Measurements from ENCODE around the gene OSBPL6. TPM values are rescaled to one million over a fixed set of nuclear protein-coding genes. Genes with fewer than 3 reads are reported as not detected.

The OSBPL6 gene
- total RNA-seq, 4 donors from 2014 or later, result 19.1 to 31.4 (median 21.6) TPM

GRCh38 chr2:178427458-178427857 is 233.1 kb downstream of the OSBPL6 start:
- no peak overlapping the region for H3K4me3 ChIP-seq (ENCODE audit: low read depth, poor library complexity, severe bottlenecking)
- 84 to 93% methylated on average over 2 of the region's 2 CpGs for WGBS, 2 donors
- intact Hi-C loops (cut with DNase I; ENCODE audit: low total_unique reads), result loop anchor here (10.0 kb wide), 1 partner anchor 323 kb away; no protein-coding TSS in a partner anchor
- TF ChIP-seq POLR2A (IDR thresholded peaks at IDR 0.05) (no peak), CTCF (IDR thresholded peaks at IDR 0.05) (no peak)
- no peak for DNase-seq (ENCODE audit: low spot score in 2 of 2)

- 93 to 94% methylated on average over 1 of the region's 1 CpG for WGBS, 2 donors
- H3K4me3 ChIP-seq (ENCODE audit: low read depth, poor library complexity, severe bottlenecking), result no peak overlapping the region
- DNase-seq (ENCODE audit: low spot score in 2 of 2), result no peak
- TF ChIP-seq POLR2A (IDR thresholded peaks at IDR 0.05), result no peak
- TF ChIP-seq CTCF (IDR thresholded peaks at IDR 0.05), result no peak
- intact Hi-C loops (cut with DNase I; ENCODE audit: low total_unique reads), result loop anchor here (10.0 kb wide), 1 partner anchor 324 kb away; no protein-coding TSS in a partner anchor
These were observed 234.1 kb downstream of the OSBPL6 start for GRCh38 chr2:178428396-178428806.

- DNase-seq (ENCODE audit: low spot score in 2 of 2), result no peak
- TF ChIP-seq CTCF (IDR thresholded peaks at IDR 0.05) (no peak), POLR2A (IDR thresholded peaks at IDR 0.05) (no peak)
- intact Hi-C loops (cut with DNase I; ENCODE audit: low total_unique reads), result loop anchor here (10.0 kb wide), 1 partner anchor 325 kb away; no protein-coding TSS in a partner anchor
These were observed 235.0 kb downstream of the OSBPL6 start for GRCh38 chr2:178429336-178429735.

GRCh38 chr2:178436662-178437061 is 242.3 kb downstream of the OSBPL6 start:
- no peak for DNase-seq (ENCODE audit: low spot score in 2 of 2)
- no peak overlapping the region for H3K4me3 ChIP-seq (ENCODE audit: low read depth, poor library complexity, severe bottlenecking)
- intact Hi-C loops (cut with DNase I; ENCODE audit: low total_unique reads), result no loop called here
- TF ChIP-seq CTCF (IDR thresholded peaks at IDR 0.05) (no peak), POLR2A (IDR thresholded peaks at IDR 0.05) (no peak)
- WGBS, 2 donors, result 85 to 88% methylated on average over 2 of the region's 2 CpGs

More at GRCh38 chr2:178429336-178429735, 235.0 kb downstream of the OSBPL6 start:
- no peak overlapping the region for H3K4me3 ChIP-seq (ENCODE audit: low read depth, poor library complexity, severe bottlenecking)

- TF ChIP-seq CTCF (IDR thresholded peaks at IDR 0.05) (no peak), POLR2A (IDR thresholded peaks at IDR 0.05) (no peak)
- intact Hi-C loops (cut with DNase I; ENCODE audit: low total_unique reads), result no loop called here
- 90 to 93% methylated on average over 2 of the region's 2 CpGs for WGBS, 2 donors
- DNase-seq (ENCODE audit: low spot score in 2 of 2), result no peak
- no peak overlapping the region for H3K4me3 ChIP-seq (ENCODE audit: low read depth, poor library complexity, severe bottlenecking)
These were observed 247.1 kb downstream of the OSBPL6 start for GRCh38 chr2:178441426-178441825.

Data from lower leg skin (tissue), 4 donors.